Mucosa of stomach (tissue), 1 donor: ENCODE results near the gene NLRC5.

ENCODE experiments used
- H3K27me3 ChIP-seq: one replicate; pipeline ENCODE4 v1.7.0; 2013; ENCODE audit warnings: mild to moderate bottlenecking, low read length; ENCODE audit not compliant: control insufficient read depth, insufficient read depth
- H3K36me3 ChIP-seq: one replicate; pipeline ENCODE4 v1.7.0; 2013; ENCODE audit warnings: low read length; ENCODE audit not compliant: control insufficient read depth, insufficient read depth
- H3K4me1 ChIP-seq: one replicate; pipeline ENCODE4 v1.7.0; 2013; ENCODE audit warnings: mild to moderate bottlenecking, low read length; ENCODE audit not compliant: control insufficient read depth, insufficient read depth
- H3K4me3 ChIP-seq: one replicate; pipeline ENCODE4 v1.7.0; 2013; ENCODE audit warnings: low read length
- H3K9ac ChIP-seq: one replicate; pipeline ENCODE4 v1.7.0; 2013; ENCODE audit warnings: mild to moderate bottlenecking, low read length, moderate library complexity
- H3K9me3 ChIP-seq: one replicate; pipeline ENCODE4 v1.7.0; 2013; ENCODE audit warnings: mild to moderate bottlenecking, low read length, moderate library complexity; ENCODE audit not compliant: control insufficient read depth
- donor health status: Pancreatic carcinoma.

The NLRC5 gene

DNA sequence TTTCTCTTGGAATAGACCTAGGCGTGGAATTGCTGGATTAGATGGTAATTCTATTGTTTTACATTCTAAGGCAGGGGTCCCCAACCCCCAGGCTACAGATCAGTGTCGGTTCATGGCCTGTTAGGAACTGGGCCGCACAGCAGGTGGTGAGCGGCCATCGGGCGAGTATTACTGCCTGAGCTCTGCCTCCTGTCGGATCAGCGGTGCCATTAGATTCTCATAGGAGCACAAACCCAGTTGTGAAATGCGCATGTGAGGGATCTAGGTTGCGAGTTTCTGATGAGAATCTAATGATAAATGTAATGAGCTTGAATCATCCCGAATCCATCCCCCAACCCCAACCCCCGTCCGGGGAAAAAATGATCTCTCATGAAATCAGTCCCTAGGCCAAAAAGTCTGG, 23.0 kb downstream of the NLRC5 start:
- no peaks in the 10 kb centered on the region for H3K27me3 ChIP-seq

GRCh38 chr16:57013229-57013628, 23.9 kb downstream of the NLRC5 start:
- H3K27me3 ChIP-seq: no peaks in the 10 kb centered on the region
- peaks cover 8% of the 10 kb centered on the region for H3K36me3 ChIP-seq
- no peak overlapping the region for H3K9ac ChIP-seq
- no peaks in the 10 kb centered on the region for H3K9me3 ChIP-seq
- H3K4me1 ChIP-seq: no peaks in the 10 kb centered on the region
- H3K4me3 ChIP-seq: no peak overlapping the region

More for the DNA sequence above, 23.0 kb downstream of the NLRC5 start:
- H3K4me1 ChIP-seq: no peaks in the 10 kb centered on the region
- no peak overlapping the region for H3K9ac ChIP-seq
- H3K4me3 ChIP-seq: no peak overlapping the region
- H3K9me3 ChIP-seq: no peaks in the 10 kb centered on the region
- peaks cover 5% of the 10 kb centered on the region for H3K36me3 ChIP-seq

GRCh38 chr16:57013902-57014301, 24.5 kb downstream of the NLRC5 start:
- Histone ChIP-seq H3K4me1 (no peaks in the 10 kb centered on the region), H3K9ac (no peak overlapping the region), H3K9me3 (no peaks in the 10 kb centered on the region), H3K4me3 (no peak overlapping the region), H3K27me3 (no peaks in the 10 kb centered on the region), H3K36me3 (peaks cover 8% of the 10 kb centered on the region)

- Histone ChIP-seq H3K9ac (no peak overlapping the region), H3K36me3 (peaks cover 13% of the 10 kb centered on the region), H3K9me3 (no peaks in the 10 kb centered on the region), H3K4me3 (no peak overlapping the region), H3K27me3 (no peaks in the 10 kb centered on the region), H3K4me1 (no peaks in the 10 kb centered on the region)
Observed at GRCh38 chr16:57016301-57016700, 26.9 kb downstream of the NLRC5 start.

DNA sequence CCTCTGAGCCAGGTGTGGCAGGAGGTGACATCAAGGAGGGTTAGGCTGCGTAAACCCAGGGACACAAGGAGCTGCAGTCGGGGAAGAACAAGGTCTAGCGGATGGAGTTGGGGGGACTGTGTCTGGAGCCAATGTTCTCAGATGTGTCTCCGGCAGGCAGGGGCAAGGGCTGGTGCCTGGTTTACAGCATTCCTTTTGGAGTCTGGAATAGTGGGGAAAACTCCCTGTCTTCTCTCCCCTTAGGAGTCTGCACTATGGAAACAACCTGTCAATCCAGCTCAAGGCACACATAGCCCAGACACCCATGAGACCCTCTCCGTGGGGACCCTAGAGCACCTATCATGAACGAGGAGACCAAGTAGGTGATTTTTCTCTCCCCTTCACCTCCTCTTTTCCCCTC, 27.5 kb downstream of the NLRC5 start:
- no peaks in the 10 kb centered on the region for H3K9me3 ChIP-seq
- H3K4me3 ChIP-seq: no peak overlapping the region
- H3K36me3 ChIP-seq: peaks cover 13% of the 10 kb centered on the region
- H3K27me3 ChIP-seq: no peaks in the 10 kb centered on the region
- no peak overlapping the region for H3K9ac ChIP-seq
- no peaks in the 10 kb centered on the region for H3K4me1 ChIP-seq

- H3K27me3 ChIP-seq: no peaks in the 10 kb centered on the region
- H3K4me1 ChIP-seq: no peaks in the 10 kb centered on the region
- H3K9ac ChIP-seq: no peak overlapping the region
- H3K36me3 ChIP-seq: peaks cover 16% of the 10 kb centered on the region
- no peaks in the 10 kb centered on the region for H3K9me3 ChIP-seq
- no peak overlapping the region for H3K4me3 ChIP-seq
Observed at GRCh38 chr16:57017251-57017650, 27.9 kb downstream of the NLRC5 start.

GRCh38 chr16:57019746-57020145, 30.4 kb downstream of the NLRC5 start:
- Histone ChIP-seq H3K9ac (no peak overlapping the region), H3K9me3 (no peaks in the 10 kb centered on the region), H3K4me3 (no peak overlapping the region), H3K27me3 (no peaks in the 10 kb centered on the region), H3K36me3 (peaks cover 19% of the 10 kb centered on the region), H3K4me1 (no peaks in the 10 kb centered on the region)

GRCh38 chr16:57020651-57021050, 31.3 kb downstream of the NLRC5 start:
- H3K36me3 ChIP-seq: peaks cover 19% of the 10 kb centered on the region
- no peaks in the 10 kb centered on the region for H3K4me1 ChIP-seq
- no peaks in the 10 kb centered on the region for H3K27me3 ChIP-seq
- no peak overlapping the region for H3K9ac ChIP-seq
- no peaks in the 10 kb centered on the region for H3K9me3 ChIP-seq
- no peak overlapping the region for H3K4me3 ChIP-seq

DNA sequence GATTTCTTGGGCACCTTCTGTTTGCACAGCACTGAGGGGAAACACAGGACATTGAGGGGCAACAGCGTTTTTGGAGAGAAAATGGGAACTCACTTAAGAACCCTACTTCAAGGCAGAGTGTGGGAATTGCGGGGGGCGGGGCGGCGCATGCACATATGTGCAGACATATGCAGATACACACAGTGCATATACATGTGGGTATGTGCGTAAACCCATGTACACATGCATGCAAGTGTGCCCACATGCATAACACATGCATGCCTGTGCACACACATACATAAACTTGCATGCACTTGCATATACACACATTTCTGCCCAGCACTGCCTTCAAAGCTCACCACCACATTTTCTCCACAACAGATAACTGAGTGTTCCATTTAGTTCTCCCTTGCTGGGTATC, 32.4 kb downstream of the NLRC5 start:
- no peaks in the 10 kb centered on the region for H3K4me1 ChIP-seq
- peaks cover 19% of the 10 kb centered on the region for H3K36me3 ChIP-seq
- H3K27me3 ChIP-seq: no peaks in the 10 kb centered on the region
- no peaks in the 10 kb centered on the region for H3K9me3 ChIP-seq
- no peak overlapping the region for H3K4me3 ChIP-seq
- no peak overlapping the region for H3K9ac ChIP-seq

- H3K27me3 ChIP-seq: no peaks in the 10 kb centered on the region
- peaks cover 13% of the 10 kb centered on the region for H3K36me3 ChIP-seq
- no peak overlapping the region for H3K9ac ChIP-seq
- no peak overlapping the region for H3K4me3 ChIP-seq
- no peaks in the 10 kb centered on the region for H3K9me3 ChIP-seq
- no peaks in the 10 kb centered on the region for H3K4me1 ChIP-seq
Observed at GRCh38 chr16:57022445-57022844, 33.1 kb downstream of the NLRC5 start.

- Histone ChIP-seq H3K9ac (no peak overlapping the region), H3K36me3 (peaks cover 11% of the 10 kb centered on the region), H3K4me3 (no peak overlapping the region), H3K9me3 (no peaks in the 10 kb centered on the region), H3K27me3 (no peaks in the 10 kb centered on the region), H3K4me1 (no peaks in the 10 kb centered on the region)
Observed at GRCh38 chr16:57023541-57024249, 34.3 kb downstream of the NLRC5 start.

DNA sequence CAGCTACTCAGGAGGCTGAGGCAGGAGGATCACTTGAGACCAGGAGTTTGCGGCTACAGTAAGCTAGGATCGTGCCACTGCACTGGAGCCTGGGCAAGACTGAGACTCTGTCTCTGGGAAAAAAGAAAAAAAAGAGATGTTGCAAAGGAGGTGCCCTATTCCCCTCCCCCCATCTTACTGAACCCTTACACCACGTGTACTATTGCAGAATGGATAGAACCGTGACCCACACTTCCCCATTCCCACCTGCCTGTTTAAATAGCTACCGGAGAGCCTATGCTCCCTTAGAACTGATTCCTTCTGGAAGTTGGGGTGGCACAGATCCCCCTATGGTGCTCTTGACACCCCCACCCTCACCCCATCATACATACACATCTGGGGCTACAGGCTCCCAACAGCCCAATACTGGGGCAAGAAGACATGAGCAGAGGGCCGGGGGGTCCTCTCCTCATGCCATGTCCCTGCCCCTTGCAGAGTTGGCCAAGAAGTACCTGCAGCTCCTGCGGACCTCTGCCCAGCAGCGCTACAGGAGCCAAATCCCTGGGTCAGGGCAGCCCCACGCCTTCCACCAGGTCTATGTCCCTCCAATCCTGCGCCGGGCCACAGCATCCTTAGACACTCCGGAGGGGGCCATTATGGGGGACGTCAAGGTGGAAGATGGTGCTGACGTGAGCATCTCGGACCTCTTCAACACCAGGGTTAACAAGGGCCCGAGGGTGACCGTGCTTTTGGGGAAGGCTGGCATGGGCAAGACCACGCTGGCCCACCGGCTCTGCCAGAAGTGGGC, 35.7 kb downstream of the NLRC5 start:
- Histone ChIP-seq H3K4me3 (no peak overlapping the region), H3K36me3 (peaks cover 11% of the 10 kb centered on the region), H3K27me3 (no peaks in the 10 kb centered on the region), H3K9ac (no peak overlapping the region), H3K9me3 (no peaks in the 10 kb centered on the region), H3K4me1 (no peaks in the 10 kb centered on the region)
